HS-27A (cell line): ENCODE measurements around the gene STXBP5.
"Not testable (repeated sequence)": the region's sequence is repeated elsewhere in the genome, so short reads cannot be mapped to it uniquely, and the experiment has no call there.

Source experiments
- DNase-seq: peaks from one replicate; pipeline ENCODE4 v3.0.0-alpha.2; 2012; ENCODE audit warnings: low read depth, missing footprints

The STXBP5 gene

DNA sequence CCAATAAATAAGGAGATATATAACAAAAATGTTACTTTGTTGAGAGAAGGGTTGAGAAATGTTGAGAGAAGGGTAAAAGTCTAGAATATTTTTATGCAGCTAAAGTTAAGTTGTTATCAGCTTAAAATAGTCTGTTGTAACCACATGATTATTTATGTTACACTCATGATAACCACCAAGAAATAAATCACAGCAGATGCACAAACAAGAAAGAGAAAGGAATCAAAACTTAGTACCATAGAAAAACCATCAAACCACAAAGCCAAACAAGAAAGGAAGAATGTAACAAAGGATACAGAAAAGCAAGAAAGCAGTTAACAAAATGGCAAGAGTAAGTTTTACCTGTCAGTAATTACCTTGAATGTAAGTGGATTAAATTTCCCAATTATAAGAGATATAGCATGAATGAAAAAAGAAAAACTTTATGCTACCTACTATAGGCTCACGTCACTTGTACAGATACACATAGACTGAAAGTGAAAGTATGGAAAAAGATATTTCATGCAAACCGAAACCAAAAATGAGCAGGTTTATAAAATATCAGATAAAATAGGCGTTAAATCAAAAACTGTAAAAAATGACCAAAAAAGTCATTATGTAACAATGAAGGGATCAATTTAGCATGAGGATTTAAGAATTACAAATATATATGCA lies 93.6 kb downstream of the STXBP5 start:
- DNase-seq, result no peak

DNA sequence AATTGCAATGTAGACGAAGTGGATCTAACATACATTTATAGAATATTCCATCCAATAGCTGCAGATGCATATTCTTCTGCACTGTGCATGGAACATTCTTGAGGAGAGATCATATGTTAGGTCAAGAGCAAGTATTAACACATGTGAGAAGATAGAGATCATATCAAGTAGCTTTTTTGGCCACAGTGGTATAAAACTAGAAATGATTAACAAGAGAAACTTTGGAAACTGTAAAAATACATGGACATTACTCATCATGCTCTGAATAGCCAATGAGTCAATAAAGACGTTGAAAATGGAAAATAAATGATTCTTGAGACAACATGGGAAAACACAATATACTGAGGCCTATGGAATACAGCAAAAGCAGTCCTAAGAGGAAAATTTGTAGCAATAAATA lies 94.2 kb downstream of the STXBP5 start:
- no peak for DNase-seq

DNA sequence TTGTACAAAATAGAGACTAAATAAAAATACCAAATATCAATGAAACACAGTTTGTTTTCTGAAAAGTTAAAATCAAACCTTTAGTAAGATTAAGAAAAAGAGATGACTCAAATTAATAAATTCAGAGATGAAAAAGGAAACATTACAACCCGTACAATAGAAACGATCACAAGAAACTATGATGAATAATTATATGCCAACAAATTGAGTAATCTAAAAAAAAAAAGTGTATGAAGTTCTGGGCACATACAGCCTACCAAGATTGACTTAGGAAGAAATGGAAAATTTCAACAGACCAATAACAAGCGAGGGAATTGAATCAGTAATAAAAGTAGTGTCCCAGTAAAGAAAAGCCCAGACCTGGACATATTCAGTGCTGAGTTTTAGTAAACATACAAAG lies 94.8 kb downstream of the STXBP5 start:
- no peak for DNase-seq

DNA sequence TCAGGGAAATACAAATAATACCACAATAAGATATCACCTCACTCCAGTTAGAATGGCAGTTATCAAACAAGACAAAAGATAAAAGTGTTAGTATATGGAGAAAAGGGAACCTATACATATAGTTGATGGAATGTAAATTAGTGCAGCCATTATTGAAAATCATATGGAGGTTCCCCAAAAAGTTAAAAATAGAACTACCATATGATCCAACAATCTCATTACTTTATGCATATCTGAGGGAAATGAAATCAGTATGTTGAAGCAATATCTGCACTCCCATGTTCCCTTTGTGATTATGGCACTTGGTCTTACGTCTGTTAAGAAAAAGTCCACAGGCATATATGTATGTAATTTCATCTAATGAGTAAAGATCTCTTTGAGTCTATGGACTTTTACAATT lies 96.9 kb downstream of the STXBP5 start:
- no peak for DNase-seq

DNA sequence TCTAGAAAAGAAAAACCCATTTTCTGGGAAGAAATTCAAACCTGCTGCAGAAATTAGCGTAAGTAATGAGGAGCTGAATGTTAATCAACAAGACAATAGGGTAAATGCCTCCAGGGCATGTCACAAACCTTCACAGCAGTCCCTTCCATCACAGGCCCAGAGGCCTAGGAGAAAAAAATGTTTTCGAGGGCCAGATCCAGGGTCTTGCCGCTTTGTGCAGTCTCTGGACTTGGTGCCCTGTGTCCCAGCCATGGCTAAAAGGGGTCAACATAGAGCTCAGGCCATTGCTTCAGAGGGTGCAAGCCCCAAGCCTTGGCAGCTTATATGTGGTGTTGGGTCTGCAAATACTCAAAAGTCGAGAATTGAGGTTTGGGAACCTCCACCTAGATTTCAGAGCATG lies 99.8 kb downstream of the STXBP5 start:
- DNase-seq, result no peak

DNA sequence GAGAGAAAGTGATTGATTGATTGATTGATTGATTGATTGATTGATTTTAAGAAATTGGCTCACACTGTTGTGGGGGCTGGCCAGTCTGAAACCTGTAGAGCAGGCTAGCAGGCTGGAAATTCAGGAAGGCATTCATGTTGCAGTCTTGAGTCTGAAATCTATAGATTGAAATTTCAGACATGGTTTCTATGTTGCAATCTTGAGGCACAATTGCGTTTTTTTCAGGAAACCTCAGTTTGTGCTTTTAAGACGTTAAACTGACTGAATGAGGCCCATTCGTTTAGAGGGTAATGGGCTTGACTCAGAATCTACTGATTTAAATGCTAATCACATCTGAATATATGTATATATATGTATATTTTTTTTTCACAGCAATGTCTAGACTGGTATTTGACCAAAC lies 106.3 kb downstream of the STXBP5 start:
- no peak for DNase-seq

DNA sequence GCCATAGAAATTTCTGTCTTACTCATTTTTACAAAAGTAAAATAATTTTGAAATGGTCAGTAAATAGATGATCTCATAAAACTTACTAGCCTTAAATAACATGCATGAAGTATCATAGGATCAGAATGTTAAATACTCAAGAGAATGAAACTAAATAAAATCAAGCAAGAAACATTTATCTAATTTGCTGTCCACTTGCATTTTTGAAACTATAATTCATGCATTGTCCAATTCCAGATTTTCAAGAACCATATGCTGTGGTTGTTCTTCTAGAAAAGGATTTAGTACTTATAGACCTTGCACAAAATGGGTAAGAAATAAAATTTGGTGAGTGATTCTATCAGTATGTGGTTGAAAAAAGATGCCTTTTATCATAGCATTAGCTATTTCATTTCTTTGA lies 107.0 kb downstream of the STXBP5 start:
- DNase-seq, result no peak

DNA sequence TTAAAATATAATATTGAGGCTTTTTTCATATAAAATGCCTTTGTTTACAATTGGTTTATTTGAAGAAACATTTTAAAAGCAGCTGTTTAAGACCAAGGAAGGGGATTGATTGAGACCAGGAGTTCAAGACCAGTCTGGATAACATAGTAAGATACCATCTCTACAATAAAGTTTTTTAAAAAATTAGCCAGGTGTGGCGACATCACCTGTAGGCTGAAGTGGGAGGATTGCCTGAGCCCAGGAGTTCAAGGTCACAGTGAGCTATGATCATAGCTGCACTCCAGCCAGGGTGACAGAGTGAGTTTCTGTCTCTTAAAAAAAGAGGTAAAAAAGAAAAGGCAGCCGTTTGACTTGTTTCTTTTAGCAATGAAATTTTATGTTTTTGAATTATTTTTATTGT lies 117.0 kb downstream of the STXBP5 start:
- no peak for DNase-seq

DNA sequence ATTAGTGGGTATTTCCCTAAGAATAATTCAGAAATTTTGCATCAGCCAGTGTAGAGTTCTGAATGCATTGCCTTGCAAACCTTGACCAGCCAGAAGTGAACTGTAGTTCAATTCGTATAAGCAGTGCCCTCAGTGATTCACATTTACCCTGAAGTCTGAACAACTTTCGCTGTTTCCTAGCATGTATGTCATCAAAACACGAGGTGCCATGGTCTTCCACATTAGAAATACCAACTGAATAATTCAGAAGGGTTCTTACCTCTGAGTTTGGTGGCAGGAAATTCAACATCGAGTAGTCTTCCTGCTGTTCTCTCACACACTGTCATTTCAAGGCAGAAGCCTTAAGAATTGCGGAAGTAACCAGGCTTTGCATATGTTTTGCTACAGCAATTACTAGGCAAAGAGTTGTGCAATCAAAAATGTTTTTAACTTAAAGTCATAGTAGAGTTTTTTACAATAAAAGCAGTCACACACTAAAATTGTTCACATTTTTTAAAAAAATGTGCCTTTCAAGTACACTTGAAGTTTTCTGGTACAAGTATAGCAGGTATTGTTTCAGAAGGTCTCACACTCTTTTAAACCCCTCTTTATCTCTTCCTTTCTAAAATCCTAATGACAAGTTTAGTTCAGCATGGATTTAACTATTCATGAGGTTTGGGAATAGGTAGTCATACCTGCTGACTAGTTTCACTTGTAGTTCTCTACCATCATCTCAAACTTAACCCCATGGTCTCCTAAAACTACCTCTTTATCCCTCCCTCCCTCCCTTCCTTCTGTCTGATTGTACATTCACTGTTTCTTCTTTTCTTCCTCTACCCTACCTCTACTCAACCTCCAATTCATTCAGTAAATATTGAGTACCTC lies 118.3 kb downstream of the STXBP5 start:
- no peak for DNase-seq

DNA sequence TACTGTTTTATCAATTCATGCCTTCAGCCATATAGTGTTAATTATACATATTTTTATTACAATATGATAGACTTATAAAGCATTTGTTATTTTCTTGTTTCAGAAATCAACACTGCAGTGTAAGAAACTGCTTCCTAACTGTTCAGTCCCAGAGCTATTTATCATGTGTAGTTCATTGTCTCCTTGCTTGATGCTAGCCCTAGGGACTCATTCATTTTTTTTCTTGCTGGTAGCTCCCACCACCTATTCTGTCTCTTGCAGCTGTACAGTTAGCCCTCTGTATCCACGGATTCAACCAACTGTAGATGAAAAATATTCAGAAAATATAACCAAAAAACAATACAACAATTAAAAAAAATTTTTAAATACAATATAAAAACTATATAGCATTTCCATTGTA lies 121.3 kb downstream of the STXBP5 start:
- no peak for DNase-seq

DNA sequence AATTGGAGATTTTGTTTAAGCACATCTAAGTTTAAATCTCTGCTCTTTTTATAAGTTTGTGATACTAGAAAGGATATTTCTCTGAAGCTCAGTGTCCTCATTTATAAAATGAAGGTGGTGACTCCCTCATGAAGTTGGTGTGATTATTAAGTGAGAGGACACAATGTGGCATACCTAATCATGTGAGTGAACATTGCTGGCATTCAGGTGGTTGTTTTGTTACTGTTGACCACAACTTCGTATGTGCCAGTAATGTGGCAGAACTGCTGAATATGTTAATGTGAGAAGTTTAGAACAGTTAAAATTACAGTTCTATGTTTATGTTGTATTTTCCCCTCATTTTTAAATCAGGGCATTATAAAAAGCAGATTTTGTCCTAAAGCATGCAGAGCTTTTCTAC lies 127.2 kb downstream of the STXBP5 start:
- DNase-seq, result no peak

DNA sequence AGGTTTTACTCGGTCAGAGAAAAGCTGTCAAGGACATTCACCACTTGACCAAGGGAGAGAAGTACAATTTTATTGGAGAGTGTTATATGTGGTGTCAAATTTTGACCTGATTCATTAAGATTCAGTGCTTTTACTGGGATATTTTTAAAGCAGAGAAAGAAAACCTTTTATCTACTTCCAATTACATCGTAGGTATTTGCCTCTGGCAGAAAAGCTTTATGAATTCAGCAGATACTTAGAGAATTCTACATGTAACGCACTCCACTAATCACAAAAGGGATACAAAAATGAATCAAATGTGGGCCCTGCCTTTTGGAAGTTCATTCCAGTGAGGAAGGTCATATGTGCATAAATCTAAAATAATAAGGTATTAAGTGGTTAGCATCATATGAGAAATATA lies 133.7 kb downstream of the STXBP5 start:
- no peak for DNase-seq

DNA sequence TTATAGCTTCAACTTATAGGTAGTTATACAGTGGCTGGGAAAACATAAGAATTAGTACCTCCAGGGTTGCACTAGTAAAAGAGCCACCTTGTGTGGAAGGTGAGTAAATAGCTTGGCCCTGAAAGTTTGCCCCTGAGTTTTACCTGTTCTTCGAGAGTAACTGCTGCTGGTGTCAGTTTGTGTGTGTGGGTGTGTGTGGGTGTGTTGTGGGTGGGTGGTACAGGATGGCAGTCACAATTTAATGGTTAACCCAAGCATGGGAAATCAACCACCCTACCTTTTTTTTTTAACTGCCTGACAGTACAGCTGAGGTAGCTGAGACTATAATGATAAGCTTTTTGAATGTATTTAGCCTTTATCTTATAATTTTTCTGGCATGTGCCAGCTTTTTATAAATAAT lies 137.3 kb downstream of the STXBP5 start:
- no peak for DNase-seq

DNA sequence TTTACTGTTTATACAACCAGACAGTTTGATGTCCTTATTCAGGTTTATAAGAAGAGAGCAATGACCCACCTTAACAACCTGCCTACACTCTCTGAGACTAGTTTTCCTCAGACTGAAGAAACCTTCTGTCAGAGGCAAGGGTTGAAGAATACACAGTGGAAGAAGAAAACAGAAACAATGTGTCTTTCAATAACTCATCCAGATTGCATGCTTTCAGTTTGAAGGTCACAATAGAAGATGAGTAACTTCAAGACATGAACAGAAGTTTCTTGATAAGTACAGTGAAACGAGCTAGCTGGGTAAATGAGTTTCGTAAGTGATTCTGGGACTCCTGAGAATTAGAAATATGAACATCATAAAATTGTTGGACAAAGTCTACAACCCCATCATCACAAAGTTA lies 141.7 kb downstream of the STXBP5 start:
- no peak for DNase-seq

DNA sequence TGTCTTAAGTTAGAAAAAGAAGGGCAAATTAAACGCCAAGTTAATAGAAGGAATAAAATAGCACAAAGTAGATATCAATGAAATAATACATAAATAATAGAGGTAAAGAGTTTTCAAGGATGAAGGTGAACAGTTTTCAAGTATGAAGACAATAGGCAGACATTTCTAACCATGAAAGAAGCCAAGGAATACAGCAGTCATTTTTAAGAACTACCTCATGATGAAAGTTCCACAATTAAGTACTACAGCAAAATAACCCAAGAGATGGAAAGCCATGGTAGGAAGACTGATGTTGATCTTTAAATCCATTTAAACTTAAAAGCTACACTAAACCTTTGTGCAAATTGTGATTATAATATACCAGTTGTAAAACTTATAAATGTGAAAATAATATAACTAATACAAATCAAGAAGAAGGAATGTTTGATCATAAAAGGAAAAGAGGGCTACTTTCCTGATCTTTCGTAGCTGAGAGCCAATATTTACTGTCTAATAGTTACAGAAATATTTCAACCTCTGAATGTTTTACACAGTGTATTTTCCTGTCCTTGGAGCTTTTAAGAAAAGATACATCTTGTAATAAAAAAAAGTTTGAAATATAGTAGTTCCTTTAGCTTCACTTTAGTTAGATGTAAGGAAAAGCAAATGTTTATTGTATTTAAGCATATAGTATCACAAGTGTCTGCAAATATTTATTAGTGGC lies 143.1 kb downstream of the STXBP5 start:
- DNase-seq, result no peak

DNA sequence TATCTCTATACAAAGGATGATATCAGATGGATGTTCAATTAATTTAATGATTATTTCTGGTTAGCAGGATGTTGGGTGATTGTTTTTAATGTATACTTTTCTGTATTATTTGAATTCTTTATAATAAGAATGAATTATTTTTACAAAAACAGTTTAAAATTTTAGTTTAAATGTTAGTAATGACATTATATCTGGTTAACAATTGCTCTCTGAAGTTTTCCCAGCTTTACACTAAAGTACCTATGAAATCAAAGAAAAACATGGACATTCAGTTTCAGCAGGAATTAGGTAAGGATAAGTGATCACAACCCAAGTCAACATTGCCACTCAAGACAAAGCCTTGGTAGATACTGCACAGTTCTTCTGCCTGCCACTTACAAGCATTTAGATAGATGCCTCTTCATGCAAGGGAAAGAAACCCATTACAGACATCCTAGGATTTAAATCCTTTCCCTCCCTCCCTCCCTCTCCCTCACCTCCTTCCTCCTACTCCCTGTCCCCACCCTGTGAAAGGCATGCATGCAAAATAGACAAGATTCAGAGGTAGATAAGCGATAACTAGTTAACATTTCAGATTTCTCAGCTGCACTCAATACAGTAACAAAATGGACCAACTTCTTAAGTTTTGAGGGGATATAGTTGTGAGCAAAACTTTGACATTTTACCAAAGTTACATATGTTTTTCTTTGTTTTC lies 143.8 kb downstream of the STXBP5 start:
- no peak for DNase-seq

DNA sequence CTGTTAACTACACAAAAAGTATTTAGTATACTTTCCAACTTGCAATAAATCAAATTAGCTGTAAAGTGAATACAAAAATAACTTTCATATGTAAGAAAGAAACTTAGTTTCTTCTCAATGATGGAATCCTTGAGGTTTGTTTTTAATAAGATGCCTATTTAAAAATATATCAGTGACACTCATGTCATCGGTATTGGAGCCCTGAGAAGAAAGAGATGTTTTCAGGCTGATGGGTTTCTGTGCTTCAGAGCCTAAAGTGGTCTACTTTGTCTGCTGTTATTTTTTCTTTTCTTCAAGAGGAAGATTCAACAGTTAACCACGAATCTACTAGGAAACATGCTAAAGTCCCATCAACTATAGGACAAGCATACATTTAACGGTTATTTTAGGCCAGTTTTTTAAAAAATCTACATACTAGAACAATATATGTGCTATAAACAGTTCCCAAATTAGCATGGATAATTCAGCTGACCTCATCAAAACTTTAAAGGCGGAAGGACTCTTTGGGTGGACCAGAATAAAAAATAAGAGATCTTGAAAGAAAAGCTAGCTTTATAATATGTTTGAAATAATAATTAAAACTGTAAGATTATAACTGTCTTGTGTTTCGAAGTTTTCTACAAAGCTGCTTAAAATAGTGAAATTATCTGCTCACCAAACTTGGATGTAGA lies 157.2 kb downstream of the STXBP5 start:
- no peak for DNase-seq

DNA sequence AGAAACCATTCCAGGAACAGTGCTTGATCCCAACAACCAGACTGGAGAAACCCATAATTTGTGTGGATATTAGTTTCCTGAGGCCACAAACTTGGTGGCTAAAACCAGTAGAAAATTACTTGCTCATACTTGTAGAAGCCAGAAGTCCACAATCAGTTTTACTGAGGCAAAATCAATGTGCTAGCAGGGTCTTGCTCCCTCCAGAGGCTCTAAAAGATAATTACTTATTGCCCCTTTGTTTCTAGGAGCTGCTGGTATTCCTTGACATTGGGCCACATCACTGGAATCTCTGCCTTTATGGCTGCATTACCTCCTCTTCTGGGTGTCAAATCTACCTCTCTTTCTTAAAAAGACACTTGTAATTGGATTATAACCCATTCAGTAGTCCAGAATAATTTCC lies 162.1 kb downstream of the STXBP5 start:
- no peak for DNase-seq

DNA sequence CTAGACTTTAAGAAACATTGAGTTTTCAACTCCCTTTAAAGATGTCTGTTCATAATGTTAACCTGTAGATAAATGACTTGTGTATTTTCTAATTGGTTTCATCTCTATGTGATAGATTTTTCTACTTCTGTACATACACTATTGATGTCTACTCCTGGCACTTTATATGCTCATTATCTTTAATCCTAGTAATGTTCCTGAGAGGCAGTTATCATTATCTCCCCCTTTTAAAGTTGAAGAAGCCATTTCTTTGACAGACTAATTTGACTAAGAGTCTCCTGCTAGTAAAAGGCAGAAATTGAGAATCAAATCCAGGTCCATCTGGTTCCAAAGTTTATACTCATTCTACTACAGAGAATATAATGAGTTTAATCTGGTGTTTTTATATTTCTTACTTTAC lies 167.1 kb downstream of the STXBP5 start:
- no peak for DNase-seq

DNA sequence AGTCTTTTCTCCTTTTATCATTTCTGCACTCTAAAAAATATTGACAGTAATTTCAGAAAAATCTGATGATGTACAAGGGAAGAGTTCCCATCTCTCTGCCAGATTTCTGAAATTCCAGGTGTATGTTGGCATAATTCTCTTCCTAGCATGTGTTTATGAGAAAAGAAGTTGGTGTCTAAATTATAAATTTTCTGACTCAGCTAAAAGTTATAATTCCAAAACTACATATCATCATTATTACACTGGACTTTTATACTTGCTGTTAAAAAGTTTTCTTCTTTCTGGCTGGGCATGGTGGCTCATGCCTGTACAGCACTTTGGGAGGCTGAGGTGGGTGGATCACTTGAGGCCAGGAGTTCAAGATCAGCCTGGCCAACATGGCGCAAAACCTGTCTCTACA lies 168.6 kb downstream of the STXBP5 start:
- DNase-seq, result no peak

DNA sequence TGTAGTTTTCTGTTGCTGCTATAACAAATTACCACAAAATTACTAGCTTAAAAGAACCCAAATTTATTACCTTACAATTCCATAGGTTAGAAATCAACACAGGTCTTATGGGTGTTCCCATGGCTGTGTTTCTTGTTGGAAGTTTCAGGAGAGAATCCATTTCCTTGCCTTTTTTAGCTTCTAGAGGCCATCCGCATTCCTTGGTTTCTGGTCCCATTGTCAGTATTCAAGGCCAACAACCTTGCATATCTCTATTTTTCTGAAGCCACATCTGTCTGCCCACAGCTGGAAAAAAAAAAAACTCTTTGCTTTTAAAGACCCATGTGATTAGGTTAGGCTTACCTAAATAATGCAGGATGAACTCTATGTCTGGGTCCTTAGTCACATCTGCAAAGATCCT lies 174.6 kb downstream of the STXBP5 start:
- no peak for DNase-seq

DNA sequence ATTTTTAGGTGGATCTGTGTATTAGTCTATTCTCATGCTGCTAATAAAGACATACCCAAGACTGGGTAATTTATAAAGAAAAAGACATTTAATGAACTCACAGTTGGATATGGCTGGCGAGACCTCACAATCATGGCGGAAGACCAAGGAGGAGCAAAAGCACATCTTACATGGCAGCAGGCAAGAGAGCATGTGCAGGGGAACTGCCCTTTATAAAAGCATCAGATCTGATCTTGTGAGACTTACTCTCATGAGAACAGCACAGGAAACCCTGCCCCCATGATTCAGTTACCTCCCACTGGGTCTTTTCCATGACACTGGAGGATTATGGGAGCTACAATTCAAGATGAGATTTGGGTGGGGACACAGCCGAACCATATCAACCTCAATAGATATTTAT lies 176.6 kb downstream of the STXBP5 start:
- not testable (repeated sequence) for DNase-seq
